DOHH2 (cell line): ENCODE data around the gene OLIG3.

ENCODE experiments used
- H3F3A ChIP-seq: fragments of 200-600 bp; sonication (generic), shearing (Covaris generic); 2 replicates; pipeline ENCODE4 v1.6.0; 2016; ENCODE audit warnings: antibody characterized with exemption, mild to moderate bottlenecking; ENCODE audit not compliant: control insufficient read depth, insufficient read depth
- H3K27ac ChIP-seq: fragments of 200-600 bp; sonication (generic); 2 replicates; pipeline ENCODE4 v1.5.1; 2014; ENCODE audit warnings: low read depth, mild to moderate bottlenecking, low read length, moderate library complexity
- H3K27me3 ChIP-seq: fragments of 200-600 bp; sonication (generic); 2 replicates; pipeline ENCODE4 v1.6.1; 2014; ENCODE audit warnings: mild to moderate bottlenecking, low read length, mixed read lengths; ENCODE audit not compliant: control insufficient read depth
- H3K36me3 ChIP-seq: fragments of 200-600 bp; sonication (generic); 2 replicates; pipeline ENCODE4 v1.6.1; 2014; ENCODE audit warnings: mild to moderate bottlenecking, low read length, moderate library complexity, mixed read lengths; ENCODE audit not compliant: control insufficient read depth
- H3K4me1 ChIP-seq: fragments of 200-600 bp; sonication (generic); 2 replicates; pipeline ENCODE4 v1.6.1; 2014; ENCODE audit warnings: mild to moderate bottlenecking, low read length, mixed read lengths; ENCODE audit not compliant: control insufficient read depth
- H3K4me2 ChIP-seq: fragments of 200-600 bp; sonication (generic); 2 replicates; pipeline ENCODE4 v1.6.0; 2014; ENCODE audit warnings: mild to moderate bottlenecking, low read length, moderate library complexity
- H3K4me3 ChIP-seq: fragments of 200-600 bp; sonication (generic); 2 replicates; pipeline ENCODE4 v1.5.1; 2014; ENCODE audit warnings: mild to moderate bottlenecking, low read length, mixed read lengths
- H3K79me2 ChIP-seq: fragments of 200-600 bp; sonication (generic); 2 replicates; pipeline ENCODE4 v1.6.1; 2014; ENCODE audit warnings: mild to moderate bottlenecking, low read length, mixed read lengths; ENCODE audit not compliant: control insufficient read depth
- H3K9me2 ChIP-seq: fragments of 200-600 bp; sonication (generic); replicated peaks from 2 replicates; pipeline ENCODE4 v1.6.1; 2014; ENCODE audit warnings: mild to moderate bottlenecking, low read length, mixed read lengths; ENCODE audit not compliant: control insufficient read depth
- H3K9me3 ChIP-seq: fragments of 200-600 bp; sonication (generic); 2 replicates; pipeline ENCODE4 v1.6.1; 2014; ENCODE audit warnings: antibody characterized with exemption, low read length, mixed read lengths; ENCODE audit not compliant: control insufficient read depth, insufficient read depth
- H4K20me1 ChIP-seq: fragments of 200-600 bp; sonication (generic); 2 replicates; pipeline ENCODE4 v1.6.0; 2014; ENCODE audit warnings: low read depth, mild to moderate bottlenecking, antibody characterized with exemption, low read length, moderate library complexity; ENCODE audit not compliant: control insufficient read depth, insufficient read depth
- CTCF ChIP-seq: fragments of 200-600 bp; sonication (generic); IDR thresholded peaks from one replicate; pipeline ENCODE4 v1.5.1; 2014; ENCODE audit warnings: antibody characterized with exemption, mild to moderate bottlenecking, low read depth, low read length; ENCODE audit not compliant: poor library complexity, severe bottlenecking
- EZH2phosphoT487 ChIP-seq: fragments of 200-600 bp; sonication (generic); IDR thresholded peaks from 2 replicates; pipeline ENCODE4 v1.6.1; 2017; ENCODE audit warnings: borderline replicate concordance, mild to moderate bottlenecking, antibody characterized with exemption, low read length, moderate library complexity, mixed read lengths

The OLIG3 gene

GRCh38 chr6:137514418-137514817, 20.2 kb upstream of the OLIG3 start:
- H3K27ac ChIP-seq: no peak overlapping the region
- no peak overlapping the region for H3K4me2 ChIP-seq
- H3K4me1 ChIP-seq: no peaks in the 10 kb centered on the region
- H3K27me3 ChIP-seq: peaks cover 45% of the 10 kb centered on the region
- H3K9me2 ChIP-seq: no peaks in the 10 kb centered on the region
- no peaks in the 10 kb centered on the region for H3K9me3 ChIP-seq
- H4K20me1 ChIP-seq: no peaks in the 10 kb centered on the region
- H3K36me3 ChIP-seq: no peaks in the 10 kb centered on the region
- H3K79me2 ChIP-seq: no peaks in the 10 kb centered on the region
- H3K4me3 ChIP-seq: no peak overlapping the region
- TF ChIP-seq CTCF: no peak
- no peak for TF ChIP-seq EZH2phosphoT487
- H3F3A ChIP-seq: no peaks in the 10 kb centered on the region

- no peaks in the 10 kb centered on the region for H3K36me3 ChIP-seq
- no peaks in the 10 kb centered on the region for H3K79me2 ChIP-seq
- TF ChIP-seq EZH2phosphoT487 (no peak), CTCF (no peak)
- no peaks in the 10 kb centered on the region for H3F3A ChIP-seq
- H4K20me1 ChIP-seq: no peaks in the 10 kb centered on the region
- no peak overlapping the region for H3K4me3 ChIP-seq
- no peak overlapping the region for H3K4me2 ChIP-seq
- H3K27ac ChIP-seq: no peak overlapping the region
- no peaks in the 10 kb centered on the region for H3K9me3 ChIP-seq
- H3K27me3 ChIP-seq: peaks cover 42% of the 10 kb centered on the region
- no peaks in the 10 kb centered on the region for H3K9me2 ChIP-seq
- H3K4me1 ChIP-seq: no peaks in the 10 kb centered on the region
Observed at GRCh38 chr6:137512757-137513605, 18.8 kb upstream of the OLIG3 start.

- Histone ChIP-seq H3K4me3 (no peak overlapping the region), H3K27ac (no peak overlapping the region), H3F3A (no peaks in the 10 kb centered on the region), H3K4me1 (no peaks in the 10 kb centered on the region), H3K4me2 (no peak overlapping the region), H3K27me3 (peaks cover 25% of the 10 kb centered on the region), H3K9me3 (no peaks in the 10 kb centered on the region), H3K9me2 (no peaks in the 10 kb centered on the region), H3K79me2 (no peaks in the 10 kb centered on the region), H3K36me3 (no peaks in the 10 kb centered on the region), H4K20me1 (no peaks in the 10 kb centered on the region)
- TF ChIP-seq CTCF: no peak
- no peak for TF ChIP-seq EZH2phosphoT487
Observed at GRCh38 chr6:137510923-137511322, 16.7 kb upstream of the OLIG3 start.
